ENCODE measurements around the gene NUDT8.

GRCh38 chr11:67615728-67616430 lies 13.9 kb downstream of the NUDT8 start:
- no peak for TF ChIP-seq CTCF (IDR thresholded peaks at IDR 0.05)
- no peak for TF ChIP-seq POLR2A (IDR thresholded peaks at IDR 0.05)

Data from thyroid gland (tissue), 4 donors.